HPDE6-E6E7 (cell line): ENCODE results near the gene DOCK3.
A peak's percentile ranks its signal among the peaks of the same experiment; 100 is the strongest.

Source experiments
- DNase-seq: peaks from one replicate; pipeline ENCODE4 v3.0.0; 2011; ENCODE audit warnings: missing footprints; ENCODE audit errors: extremely low spot score

The DOCK3 gene

GRCh38 chr3:50674349-50675178 is at the start of gene DOCK3:
Gene DOCK3, plus strand, starts transcription at chr3:50674927. Its CDS starts 337 bp downstream, at chr3:50675264.
- DNase-seq = peak; percentile 10

GRCh38 chr3:50625231-50626182 is 49.2 kb upstream of the DOCK3 start:
- no peak for DNase-seq

- no peak for DNase-seq
Observed at GRCh38 chr3:50626401-50626800, 48.3 kb upstream of the DOCK3 start.

- DNase-seq = peak; percentile 32
Observed at GRCh38 chr3:50627407-50628051, 47.2 kb upstream of the DOCK3 start.

GRCh38 chr3:50628601-50629000 is 46.1 kb upstream of the DOCK3 start:
- DNase-seq = no peak

- no peak for DNase-seq
Observed at GRCh38 chr3:50630394-50630793, 44.3 kb upstream of the DOCK3 start.

GRCh38 chr3:50630877-50631276 is 43.9 kb upstream of the DOCK3 start:
- no peak for DNase-seq

- no peak for DNase-seq
Observed at GRCh38 chr3:50632450-50632849, 42.3 kb upstream of the DOCK3 start.

GRCh38 chr3:50633230-50633790 is 41.4 kb upstream of the DOCK3 start:
- DNase-seq = no peak

- no peak for DNase-seq
Observed at GRCh38 chr3:50635066-50635465, 39.7 kb upstream of the DOCK3 start.

- DNase-seq = no peak
Observed at GRCh38 chr3:50637011-50637410, 37.7 kb upstream of the DOCK3 start.

GRCh38 chr3:50637945-50638344 is 36.8 kb upstream of the DOCK3 start:
- DNase-seq = no peak

- no peak for DNase-seq
Observed at GRCh38 chr3:50639055-50639494, 35.7 kb upstream of the DOCK3 start.

- no peak for DNase-seq
Observed at GRCh38 chr3:50642382-50642781, 32.3 kb upstream of the DOCK3 start.

- no peak for DNase-seq
Observed at GRCh38 chr3:50644561-50644960, 30.2 kb upstream of the DOCK3 start.

GRCh38 chr3:50645378-50645777 is 29.3 kb upstream of the DOCK3 start:
- DNase-seq = no peak

GRCh38 chr3:50648313-50648712 is 26.4 kb upstream of the DOCK3 start:
- DNase-seq = no peak

- DNase-seq = no peak
Observed at GRCh38 chr3:50648944-50649343, 25.8 kb upstream of the DOCK3 start.

- no peak for DNase-seq
Observed at GRCh38 chr3:50649451-50649931, 25.2 kb upstream of the DOCK3 start.

- DNase-seq = no peak
Observed at GRCh38 chr3:50650018-50650417, 24.7 kb upstream of the DOCK3 start.

- DNase-seq = no peak
Observed at GRCh38 chr3:50651445-50651844, 23.3 kb upstream of the DOCK3 start.
